ENCODE results near the gene CYP4F2.
"Not testable (repeated sequence)": the region's sequence is repeated elsewhere in the genome, so short reads cannot be mapped to it uniquely, and the experiment has no call there.

Gene CYP4F2
- total RNA-seq = 0 to 0.09 (median 0) reads per million in 4 experiments

GRCh38 chr19:15897738-15898276 lies at the start of gene CYP4F2:
TSS of gene CYP4F2 (minus strand) at chr19:15898074. CDS start at chr19:15897611, 463 bp downstream.
- DNase-seq = no peak

GRCh38 chr19:15945301-15945700 lies 47.4 kb upstream of the CYP4F2 start:
- DNase-seq = no peak

GRCh38 chr19:15944401-15944800 lies 46.5 kb upstream of the CYP4F2 start:
- DNase-seq = no peak

- no peak for DNase-seq
Measured at GRCh38 chr19:15937771-15938170, 39.9 kb upstream of the CYP4F2 start.

- DNase-seq = no peak
Measured at GRCh38 chr19:15936950-15937349, 39.1 kb upstream of the CYP4F2 start.

- no peak for DNase-seq
Measured at GRCh38 chr19:15936173-15936572, 38.3 kb upstream of the CYP4F2 start.

GRCh38 chr19:15935167-15935702 lies 37.4 kb upstream of the CYP4F2 start:
- no peak for DNase-seq

GRCh38 chr19:15934332-15935078 lies 36.6 kb upstream of the CYP4F2 start, which contains the start of gene CYP4F11:
TSS of gene CYP4F11 (minus strand) at chr19:15934529. CDS start at chr19:15934408, 121 bp downstream.
- DNase-seq = no peak

- not testable (repeated sequence) for DNase-seq
Measured at GRCh38 chr19:15933761-15934331, 36.0 kb upstream of the CYP4F2 start.

- DNase-seq = no peak
Measured at GRCh38 chr19:15928321-15928720, 30.4 kb upstream of the CYP4F2 start.

- no peak for DNase-seq
Measured at GRCh38 chr19:15926484-15926883, 28.6 kb upstream of the CYP4F2 start.

GRCh38 chr19:15923702-15924101 lies 25.8 kb upstream of the CYP4F2 start:
- DNase-seq = no peak

GRCh38 chr19:15922021-15922420 lies 24.1 kb upstream of the CYP4F2 start:
- DNase-seq = no peak

GRCh38 chr19:15919243-15919642 lies 21.4 kb upstream of the CYP4F2 start:
- DNase-seq = no peak

- no peak for DNase-seq
Measured at GRCh38 chr19:15915109-15915508, 17.2 kb upstream of the CYP4F2 start.

GRCh38 chr19:15913830-15914229 lies 16.0 kb upstream of the CYP4F2 start:
- no peak for DNase-seq

GRCh38 chr19:15913384-15913783 lies 15.5 kb upstream of the CYP4F2 start:
- no peak for DNase-seq

GRCh38 chr19:15911599-15912235 lies 13.8 kb upstream of the CYP4F2 start:
- DNase-seq = no peak

GRCh38 chr19:15905026-15905425 lies 7.2 kb upstream of the CYP4F2 start:
- no peak for DNase-seq

GRCh38 chr19:15902898-15903297 lies 5.0 kb upstream of the CYP4F2 start:
- DNase-seq = not testable (repeated sequence)

- no peak for DNase-seq
Measured at GRCh38 chr19:15902254-15902653, 4.4 kb upstream of the CYP4F2 start.

GRCh38 chr19:15900504-15900903 lies 2.6 kb upstream of the CYP4F2 start:
- DNase-seq = no peak

GRCh38 chr19:15900032-15900431 lies 2.2 kb upstream of the CYP4F2 start:
- not testable (repeated sequence) for DNase-seq
